HCT116 (cell line): ENCODE results near the gene MAFG. TPM values are rescaled to one million over a fixed set of nuclear protein-coding genes. Genes with fewer than 3 reads are reported as not detected.

Source experiments
- ATAC-seq: fragments of 200-7000 bp; cut with Tn5 transposase; 2 replicates; pipeline ENCODE4 v1.9.1; 2020; ENCODE audit warnings: mild to moderate bottlenecking, moderate library complexity
- BruUV-seq: library from RNA; stranded (reverse); fragments of 400-500 nt; replicated peaks from 2 replicates; lab custom pipeline; 2021; lab: Mats Ljungman, UMichigan
- CTCF ChIA-PET: fragments of 300-600 bp; sonication (Branson Sonifier 250); formaldehyde crosslinking; loops from one replicate; lab custom pipeline; 2021; ENCODE audit warnings: antibody characterized with exemption; lab: Charles Lee
- POLR2A ChIA-PET: fragments of 300-600, 350-600 bp; sonication (Branson Sonifier 250); formaldehyde crosslinking; loops from one replicate; lab custom pipeline; 2021; ENCODE audit warnings: antibody characterized with exemption; lab: Charles Lee
- RAD21 ChIA-PET, 2 experiments: fragments of 300-600 bp; sonication (Branson Sonifier 250); formaldehyde crosslinking; loops; one replicate each; lab custom pipeline; 2023; ENCODE audit warnings: low total read pairs in 2 of 2; ENCODE audit not compliant: uncharacterized antibody in 2 of 2, unreplicated experiment in 2 of 2, low non-redundant PET in 1 of 2; lab: Charles Lee
- DNase-seq: peaks from one replicate; pipeline ENCODE4 v3.0.0-alpha.2; 2010; ENCODE audit warnings: low read depth, low spot score
- H2AFZ ChIP-seq: fragments of 200-600 bp; shearing (Covaris generic), sonication (generic); 2 replicates; pipeline ENCODE4 v1.6.1; 2017; ENCODE audit warnings: low read depth, mixed run types, mixed read lengths, antibody characterized with exemption, low read length; ENCODE audit not compliant: poor library complexity, severe bottlenecking
- H3K27ac ChIP-seq: 2 replicates; pipeline ENCODE4 v1.5.1; 2012; ENCODE audit warnings: low read depth, low read length
- H3K27me3 ChIP-seq: fragments of 200-600 bp; sonication (generic); 2 replicates; pipeline ENCODE4 v1.6.1; 2016; ENCODE audit warnings: mixed run types, low read length, mixed read lengths; ENCODE audit not compliant: insufficient read depth
- H3K36me3 ChIP-seq, 2 experiments: fragments of 200-500 bp in 1 of 2; fragments of 200-600 bp in 1 of 2; sonication (Bioruptor generic) in 1 of 2; sonication (generic) in 1 of 2; 2 replicates each; pipeline versions ENCODE4 v1.5.1 to v1.6.1; 2014 to 2016; ENCODE audit warnings: low read length in 2 of 2, inconsistent platforms in 1 of 2, mixed read lengths in 1 of 2, mixed run types in 1 of 2; ENCODE audit not compliant: insufficient read depth in 2 of 2, control insufficient read depth in 1 of 2
- H3K4me1 ChIP-seq, 2 experiments: fragments of 200-600 bp in 1 of 2; sonication (generic) in 1 of 2; 2 replicates each; pipeline versions ENCODE4 v1.5.1 to v1.6.1; 2012 to 2017; ENCODE audit warnings: low read length in 2 of 2, inconsistent platforms in 1 of 2, mild to moderate bottlenecking in 1 of 2, mixed read lengths in 1 of 2, mixed run types in 1 of 2, moderate library complexity in 1 of 2; ENCODE audit not compliant: insufficient read depth in 2 of 2, control insufficient read depth in 1 of 2
- H3K4me2 ChIP-seq: fragments of 200-600 bp; sonication (generic); 2 replicates; pipeline ENCODE4 v1.6.1; 2017; ENCODE audit warnings: mixed run types, low read length, mixed read lengths
- H3K4me3 ChIP-seq, 2 experiments: fragments of 200-600 bp in 1 of 2; sonication (generic) in 1 of 2; replicated peaks in 1 of 2; 2 replicates each; pipeline ENCODE4 v1.5.1; 2011 to 2016; ENCODE audit warnings: low read length in 2 of 2, control low read depth in 1 of 2, low read depth in 1 of 2, mild to moderate bottlenecking in 1 of 2, mixed read lengths in 1 of 2, mixed run types in 1 of 2
- H3K79me2 ChIP-seq: fragments of 200-600 bp; sonication (generic); 2 replicates; pipeline ENCODE4 v1.6.1; 2017; ENCODE audit warnings: mild to moderate bottlenecking, mixed run types, low read length, moderate library complexity, mixed read lengths; ENCODE audit not compliant: insufficient read depth
- H3K9ac ChIP-seq: fragments of 200-600 bp; sonication (generic); 2 replicates; pipeline ENCODE4 v1.6.1; 2016; ENCODE audit warnings: low read length, mixed read lengths
- H3K9me2 ChIP-seq: fragments of 200-600 bp; sonication (generic), shearing (Covaris generic); 2 replicates; pipeline ENCODE4 v1.6.1; 2017; ENCODE audit warnings: mixed run types, mild to moderate bottlenecking, moderate library complexity; ENCODE audit not compliant: insufficient read depth
- H3K9me3 ChIP-seq, 2 experiments: fragments of 200-500 bp in 1 of 2; fragments of 200-600 bp in 1 of 2; sonication (Bioruptor generic) in 1 of 2; sonication (generic) in 1 of 2; 2 replicates each; pipeline ENCODE4 v1.6.1; 2014 to 2017; ENCODE audit warnings: low read length in 2 of 2, mixed read lengths in 2 of 2, inconsistent platforms in 1 of 2, low read depth in 1 of 2, mild to moderate bottlenecking in 1 of 2, mixed run types in 1 of 2, moderate library complexity in 1 of 2; ENCODE audit not compliant: control insufficient read depth in 1 of 2, insufficient read depth in 1 of 2
- H4K20me1 ChIP-seq: fragments of 200-600 bp; sonication (generic), shearing (Covaris generic); 2 replicates; pipeline ENCODE4 v1.6.1; 2017; ENCODE audit warnings: mixed run types, mild to moderate bottlenecking, moderate library complexity; ENCODE audit not compliant: insufficient read depth
- ATF3 ChIP-seq: IDR thresholded peaks from 2 replicates; pipeline ENCODE4 v1.6.1; 2012
- CBX3 ChIP-seq: IDR thresholded peaks from 2 replicates; pipeline ENCODE4 v1.6.1; 2012; ENCODE audit warnings: low read depth
- CEBPB ChIP-seq: IDR thresholded peaks from 2 replicates; pipeline ENCODE4 v1.6.1; 2012; ENCODE audit warnings: low read depth
- CTCF ChIP-seq, 3 experiments: fragments of 200-600 bp in 1 of 3; sonication (generic) in 1 of 3; IDR thresholded peaks in 2 of 3; conservative IDR thresholded peaks in 1 of 3; 2 replicates each; pipeline ENCODE4 v1.5.1; 2012 to 2017; ENCODE audit warnings: low read depth in 2 of 3, low read length in 2 of 3, antibody characterized with exemption in 1 of 3, borderline replicate concordance in 1 of 3, control low read depth in 1 of 3, mild to moderate bottlenecking in 1 of 3, mixed read lengths in 1 of 3, mixed run types in 1 of 3, moderate library complexity in 1 of 3; ENCODE audit not compliant: insufficient read depth in 1 of 3
- EZH2 ChIP-seq: fragments of 200-600 bp; sonication (generic); IDR thresholded peaks from 2 replicates; pipeline ENCODE4 v1.6.1; 2017; ENCODE audit warnings: antibody characterized with exemption, mixed run types
- EZH2phosphoT487 ChIP-seq: fragments of 200-600 bp; IDR thresholded peaks from 2 replicates; pipeline ENCODE4 v1.6.1; 2018; ENCODE audit warnings: antibody characterized with exemption, borderline replicate concordance
- FOSL1 ChIP-seq: IDR thresholded peaks from 2 replicates; pipeline ENCODE4 v1.6.1; 2012; ENCODE audit warnings: low read depth
- JUND ChIP-seq: IDR thresholded peaks from 2 replicates; pipeline ENCODE4 v1.6.1; 2012
- MAX ChIP-seq: IDR thresholded peaks from 2 replicates; pipeline ENCODE4 v1.6.1; 2012
- POLR2A ChIP-seq: IDR thresholded peaks from 2 replicates; pipeline ENCODE4 v1.7.0; 2011; ENCODE audit warnings: borderline replicate concordance; ENCODE audit not compliant: insufficient read depth, insufficient read length; ENCODE audit errors: extremely low read depth
- POLR2AphosphoS5 ChIP-seq: IDR thresholded peaks from 2 replicates; pipeline ENCODE4 v1.6.1; 2011; ENCODE audit warnings: mild to moderate bottlenecking, low read depth, low read length, moderate library complexity
- RAD21 ChIP-seq: IDR thresholded peaks from 2 replicates; pipeline ENCODE4 v1.6.1; 2012; ENCODE audit warnings: low read depth, mild to moderate bottlenecking
- REST ChIP-seq: IDR thresholded peaks from 2 replicates; pipeline ENCODE4 v1.6.1; 2012; ENCODE audit warnings: low read depth
- SIN3A ChIP-seq: IDR thresholded peaks from 2 replicates; pipeline ENCODE4 v1.6.1; 2012; ENCODE audit warnings: low read depth
- SP1 ChIP-seq: IDR thresholded peaks from 2 replicates; pipeline ENCODE4 v1.6.1; 2012; ENCODE audit warnings: low read depth
- SRF ChIP-seq: IDR thresholded peaks from 2 replicates; pipeline ENCODE4 v1.6.1; 2012; ENCODE audit warnings: low read depth
- TCF7L2 ChIP-seq: IDR thresholded peaks from 2 replicates; pipeline ENCODE4 v1.7.0; 2011; ENCODE audit warnings: borderline replicate concordance, inconsistent platforms; ENCODE audit not compliant: insufficient read depth, insufficient read length; ENCODE audit errors: extremely low read depth
- YY1 ChIP-seq: IDR thresholded peaks from 2 replicates; pipeline ENCODE4 v1.6.1; 2011; ENCODE audit warnings: low read length, low read depth, moderate library complexity, mild to moderate bottlenecking; ENCODE audit not compliant: insufficient replicate concordance; ENCODE audit errors: extremely low read depth
- ZNF274 ChIP-seq: fragments of 200-500 bp; sonication (Bioruptor generic); IDR thresholded peaks from 2 replicates; pipeline ENCODE4 v1.6.1; 2014; ENCODE audit warnings: mild to moderate bottlenecking, low read depth, low read length, inconsistent platforms
- intact Hi-C: fragments of 100-400 bp; cut with micrococcal nuclease; formaldehyde crosslinking; loops from 2 replicates; pipeline ENCODE4 v1.10.0; 2022
- total RNA-seq: library from RNA; stranded (reverse); gene quantifications from one replicate; pipeline ENCODE4 v1.2.1, GENCODE V29; 2021; ENCODE audit not compliant: unreplicated experiment

The MAFG gene
- total RNA-seq, 1 experiment from 2014 or later, result 46.8 TPM

GRCh38 chr17:81924557-81925532 is 2.7 kb downstream of the MAFG start:
- Histone ChIP-seq H3K9me3 (no peaks in the 10 kb centered on the region), H4K20me1 (no peaks in the 10 kb centered on the region), H3K4me1 (peaks cover 38 to 58% of the 10 kb centered on the region in 2 experiments), H3K27me3 (no peaks in the 10 kb centered on the region), H3K36me3 (peaks cover 9 to 29% of the 10 kb centered on the region in 2 experiments; a peak in 3 of 4 replicates), H2AFZ (no peak overlapping the region), H3K4me3 (no peak overlapping the region), H3K4me2 (peak overlapping the region; percentile 80), H3K27ac (peak overlapping the region; percentile 80; the same call in 1 of the 2 replicates), H3K9me2 (no peaks in the 10 kb centered on the region), H3K9ac (peak overlapping the region; percentile 65), H3K79me2 (peaks cover 79% of the 10 kb centered on the region)
- no peak for ATAC-seq
- intact Hi-C loops, result loop anchor here (5.0 kb wide), 1 partner anchor 53 kb away; the partner anchor contains the start of gene ARHGDIA
- CTCF ChIA-PET, result interaction anchor here (1.8 kb wide), 1 partner anchor 12 kb away, joined by 4 read pairs; no protein-coding TSS in a partner anchor
- RAD21 ChIA-PET, result interaction anchor here in 1 of 2 experiments (0.6 kb wide), 1 partner anchor 98 kb away, joined by 5 read pairs; the partner anchor contains the start of gene LRRC45
- POLR2A ChIA-PET, result interaction anchor here (1.9 to 4.6 kb wide), 2 partner anchors 8 to 12 kb away, joined by 7 to 18 read pairs; partner anchors contain the start of gene PYCR1
- TF ChIP-seq CEBPB, result no peak
- no peak for TF ChIP-seq FOSL1
- no peak for TF ChIP-seq SP1
- no peak for TF ChIP-seq YY1
- no peak for TF ChIP-seq EZH2
- TF ChIP-seq EZH2phosphoT487, result no peak
- TF ChIP-seq ZNF274, result no peak
- no peak for TF ChIP-seq POLR2AphosphoS5
- TF ChIP-seq POLR2A, result no peak
- no peak for TF ChIP-seq CTCF (IDR thresholded peaks at IDR 0.05 in 2 of 3, conservative IDR thresholded peaks at IDR 0.05 in 1 of 3; ENCODE audit: borderline replicate concordance in 1 of 3, insufficient read depth in 1 of 3, low read depth in 2 of 3, low read length in 2 of 3)
- TF ChIP-seq CBX3, result no peak
- TF ChIP-seq ATF3, result no peak
- TF ChIP-seq TCF7L2, result no peak
- TF ChIP-seq RAD21, result no peak
- no peak for TF ChIP-seq MAX
- no peak for TF ChIP-seq SIN3A
- no peak for TF ChIP-seq SRF
- no peak for TF ChIP-seq REST
- no peak for TF ChIP-seq JUND
- no TSS peak for BruUV-seq
- no peak for DNase-seq
